Measurements from ENCODE around the gene SLAIN2.
"Not testable (repeated sequence)": the region's sequence is repeated elsewhere in the genome, so short reads cannot be mapped to it uniquely, and the experiment has no call there.

Gene SLAIN2

DNA sequence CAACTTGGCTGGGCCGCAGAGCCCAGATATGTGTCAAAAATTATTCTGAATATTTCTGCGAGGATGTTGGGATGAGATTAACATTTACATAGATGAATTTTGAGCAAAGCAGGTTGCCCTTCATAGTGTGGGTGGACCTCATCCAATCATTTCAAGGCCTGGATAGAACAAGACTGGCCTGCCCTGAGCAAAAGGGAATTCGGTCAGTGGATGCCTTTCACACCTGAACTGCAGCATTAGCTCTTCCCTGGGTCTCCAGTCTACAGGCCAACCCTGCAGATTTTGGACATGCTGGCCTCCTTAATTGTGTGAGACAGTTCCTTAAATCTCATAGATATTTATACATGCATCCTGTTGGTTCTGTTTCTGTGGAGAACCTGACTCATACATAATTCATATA, 109.4 kb downstream of the SLAIN2 start:
- no peak for DNase-seq

GRCh38 chr4:48451656-48452055, 110.3 kb downstream of the SLAIN2 start:
- DNase-seq: not testable (repeated sequence)

DNA sequence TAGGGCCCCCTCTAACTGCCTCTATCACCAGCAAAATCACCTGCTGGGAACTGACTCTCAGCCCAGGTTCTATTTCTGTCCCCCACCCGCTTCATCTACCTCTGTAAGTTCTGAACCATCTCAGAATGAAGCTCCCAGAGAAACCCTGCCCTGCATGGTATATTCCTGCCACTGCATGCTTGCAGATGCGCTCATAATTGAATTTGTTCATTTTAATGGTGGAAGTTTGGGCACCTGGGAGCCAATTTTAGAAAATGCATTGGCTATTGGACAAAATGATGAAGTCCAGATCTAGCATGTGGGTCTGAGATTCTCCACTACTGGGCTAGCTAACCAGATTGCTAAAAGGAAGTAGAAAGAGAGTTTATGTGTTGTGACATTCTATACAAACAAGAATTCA, 113.3 kb downstream of the SLAIN2 start:
- DNase-seq: no peak

- DNase-seq: no peak
Observed at GRCh38 chr4:48461000-48461399, 119.7 kb downstream of the SLAIN2 start.

GRCh38 chr4:48462363-48462762, 121.0 kb downstream of the SLAIN2 start:
- no peak for DNase-seq

DNA sequence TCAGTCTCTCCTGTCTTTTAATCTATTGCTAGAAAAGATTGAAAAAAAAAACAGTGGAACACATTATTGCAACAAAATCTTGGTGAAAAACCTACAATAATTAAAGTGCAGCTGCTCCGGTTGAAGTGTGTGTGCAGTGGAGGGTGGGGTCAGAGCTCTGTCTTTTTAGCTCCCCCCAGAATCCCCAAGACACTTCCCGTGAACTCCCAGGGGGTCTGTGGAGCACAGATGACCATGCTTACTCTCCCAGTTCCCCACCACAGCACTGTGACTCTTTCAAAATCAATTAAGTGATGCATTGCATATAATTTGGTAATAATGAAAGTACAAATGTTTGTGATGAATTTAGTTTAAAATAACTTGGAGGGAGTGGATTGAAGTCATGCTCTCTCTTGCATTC, 126.1 kb downstream of the SLAIN2 start:
- DNase-seq: no peak

DNA sequence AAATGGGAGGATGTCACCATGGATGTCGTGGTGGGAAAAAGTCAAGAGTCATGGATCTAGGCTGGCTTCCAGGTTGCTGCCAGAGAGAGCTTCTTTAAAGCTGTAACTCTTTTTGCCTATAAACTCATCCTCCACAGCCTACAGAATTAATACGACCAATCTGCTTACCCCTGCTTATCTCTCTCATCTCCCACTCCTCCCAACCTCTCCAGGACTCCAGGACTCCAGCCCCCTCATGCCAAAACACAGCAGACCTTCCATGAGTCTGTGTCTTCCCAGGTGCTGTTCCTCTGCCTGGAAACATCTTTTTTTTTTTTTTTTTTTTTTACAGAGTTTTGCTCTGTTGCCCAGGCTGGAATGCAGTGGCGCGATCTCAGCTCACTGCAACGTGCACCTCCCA, 126.6 kb downstream of the SLAIN2 start:
- DNase-seq: no peak

GRCh38 chr4:48470137-48470536, 128.8 kb downstream of the SLAIN2 start:
- DNase-seq: no peak

DNA sequence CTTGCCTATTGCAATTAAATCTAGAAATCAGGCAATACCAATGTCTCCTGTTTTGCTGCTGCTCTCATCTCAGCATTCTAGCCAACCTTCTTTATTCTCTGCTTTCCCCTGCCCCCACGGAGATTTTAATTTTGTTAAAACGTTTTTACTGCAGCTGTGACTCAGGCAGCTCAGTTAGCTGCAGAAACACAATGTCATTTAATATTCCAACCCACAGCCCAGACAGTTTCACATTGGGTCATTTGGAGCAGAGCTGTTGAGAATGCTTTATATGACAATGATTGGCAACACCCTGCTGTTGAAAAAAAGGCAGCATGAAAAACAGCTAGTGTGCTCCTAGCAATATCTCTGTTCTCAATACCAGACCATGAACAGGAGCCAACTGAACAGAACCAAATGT, 129.2 kb downstream of the SLAIN2 start:
- DNase-seq: no peak

DNA sequence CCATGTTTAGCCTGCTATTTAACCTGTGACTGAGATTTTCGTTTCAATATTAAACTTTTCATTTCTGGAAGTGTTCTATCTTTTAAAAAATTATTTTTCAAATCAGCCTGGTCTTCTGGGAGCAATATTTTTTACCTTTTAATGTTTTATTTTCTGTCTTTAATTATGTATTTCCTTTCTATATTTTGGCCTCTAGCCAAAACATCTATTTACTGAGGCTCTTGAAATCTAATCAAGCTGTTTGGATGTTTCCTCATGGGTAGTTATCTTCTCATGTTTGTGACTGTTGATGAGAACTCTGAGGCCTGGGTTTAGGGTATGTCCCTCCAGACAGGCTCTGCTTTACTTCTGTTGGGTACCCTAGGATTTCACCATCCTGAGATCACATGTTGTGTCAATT, 131.5 kb downstream of the SLAIN2 start:
- DNase-seq: no peak

DNA sequence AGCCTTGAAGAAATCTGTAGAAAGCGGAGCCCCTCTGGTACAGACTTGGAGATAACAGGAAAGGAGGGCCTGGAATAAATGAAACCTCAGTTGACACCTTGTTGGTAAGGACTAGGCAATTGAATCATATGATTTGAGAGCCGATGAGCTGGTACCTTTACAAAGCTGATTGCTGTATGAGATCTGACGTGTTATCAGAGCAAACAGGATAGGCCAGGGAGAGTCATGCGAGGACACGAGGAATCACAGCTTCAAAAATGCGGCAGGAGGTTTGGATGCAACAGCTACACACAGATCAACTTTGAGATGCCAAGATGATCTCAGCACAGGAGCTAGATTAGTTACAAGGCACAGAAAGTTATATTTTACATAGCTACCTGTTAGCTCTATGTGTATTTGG, 134.4 kb downstream of the SLAIN2 start:
- DNase-seq: no peak

Measured in stimulated activated CD4-positive, alpha-beta T cell treated with anti-CD3 and anti-CD28 coated beads, Interleukin-4, amount 100 ng/mL, for 1 hour (primary cell).